T-helper 2 cell treated with Interferon-gamma antibody and Interleukin-4, amounts not matched to agents 5 μg/mL and 100 μg/mL, for 36 hours (primary cell): ENCODE results near the gene TMUB2.
A peak's percentile ranks its signal among the peaks of the same experiment; 100 is the strongest.
"Not testable (repeated sequence)": the region's sequence is repeated elsewhere in the genome, so short reads cannot be mapped to it uniquely, and the experiment has no call there.

Experiments used
- DNase-seq: peaks from one replicate; pipeline ENCODE4 v3.0.0; 2021; ENCODE audit warnings: low spot score
- H3K27ac Mint-ChIP-seq: one replicate; pipeline ENCODE4 v1.8.0; 2021; ENCODE audit warnings: mild to moderate bottlenecking, mixed read lengths
- H3K27me3 Mint-ChIP-seq: one replicate; pipeline ENCODE4 v1.8.0; 2021; ENCODE audit warnings: low read depth, mixed read lengths
- H3K36me3 Mint-ChIP-seq: one replicate; pipeline ENCODE4 v1.8.0; 2021; ENCODE audit warnings: low read depth, mixed read lengths
- H3K4me1 Mint-ChIP-seq: one replicate; pipeline ENCODE4 v1.8.0; 2021; ENCODE audit warnings: low read depth, mixed read lengths
- H3K4me3 Mint-ChIP-seq: one replicate; pipeline ENCODE4 v1.8.0; 2022; ENCODE audit warnings: mild to moderate bottlenecking, moderate library complexity, mixed read lengths
- H3K9me3 Mint-ChIP-seq: one replicate; pipeline ENCODE4 v1.8.0; 2021; ENCODE audit warnings: mixed read lengths

The TMUB2 gene

DNA sequence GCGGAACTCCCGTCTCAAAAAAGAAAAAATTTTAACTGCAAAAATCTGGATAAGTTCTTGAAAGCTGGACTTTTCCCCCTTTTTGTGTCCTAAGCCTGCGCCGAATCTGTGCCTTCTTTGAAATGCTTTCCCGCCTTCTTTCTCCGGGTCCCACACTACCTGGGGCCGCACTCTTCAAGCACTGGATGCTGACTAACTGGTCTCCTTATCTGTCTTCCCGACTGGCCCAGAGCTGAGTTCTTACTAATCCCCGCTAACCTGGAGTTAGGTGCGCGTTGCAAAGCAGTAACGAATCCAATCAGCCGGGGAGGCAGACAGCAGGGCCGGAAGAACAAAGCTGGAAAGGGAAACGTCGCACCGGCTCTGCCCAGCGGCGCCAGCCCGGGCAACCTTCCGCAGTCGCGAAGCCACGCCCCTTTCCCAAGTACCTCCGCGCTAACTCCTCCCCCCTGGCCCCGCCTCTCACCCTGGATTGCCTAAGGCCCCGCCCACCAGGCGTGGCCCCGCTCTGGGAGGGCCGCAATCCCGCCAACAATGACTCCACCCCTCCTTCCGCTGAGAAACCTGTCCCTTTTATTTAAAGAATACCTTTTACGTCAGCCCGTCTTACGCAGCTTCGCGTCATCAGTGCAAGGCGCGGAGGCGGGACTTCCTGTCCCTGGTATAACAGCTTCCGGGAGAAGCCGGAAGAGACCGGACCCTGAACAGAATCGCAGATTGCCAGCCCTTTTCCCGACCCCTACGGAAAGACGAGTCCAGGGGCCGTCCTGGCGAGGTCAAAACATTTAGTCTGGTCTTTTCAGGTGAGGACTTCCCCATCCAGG, at the start of gene TMUB2:
TSS of gene TMUB2 (plus strand) at position 666 of the 824 bp plus-strand sequence. CDS start 737 bp downstream, outside the sequence.
- peaks cover 29% of the 10 kb centered on the region for H3K36me3 Mint-ChIP-seq
- H3K27ac Mint-ChIP-seq, result peak within 1 kb of the TSS; percentile 99
- H3K9me3 Mint-ChIP-seq, result no peaks in the 10 kb centered on the region
- H3K27me3 Mint-ChIP-seq, result no peaks in the 10 kb centered on the region
- H3K4me1 Mint-ChIP-seq, result peaks cover 27% of the 10 kb centered on the region
- peak; percentile 99 for DNase-seq
- peak within 1 kb of the TSS; percentile 99 for H3K4me3 Mint-ChIP-seq

DNA sequence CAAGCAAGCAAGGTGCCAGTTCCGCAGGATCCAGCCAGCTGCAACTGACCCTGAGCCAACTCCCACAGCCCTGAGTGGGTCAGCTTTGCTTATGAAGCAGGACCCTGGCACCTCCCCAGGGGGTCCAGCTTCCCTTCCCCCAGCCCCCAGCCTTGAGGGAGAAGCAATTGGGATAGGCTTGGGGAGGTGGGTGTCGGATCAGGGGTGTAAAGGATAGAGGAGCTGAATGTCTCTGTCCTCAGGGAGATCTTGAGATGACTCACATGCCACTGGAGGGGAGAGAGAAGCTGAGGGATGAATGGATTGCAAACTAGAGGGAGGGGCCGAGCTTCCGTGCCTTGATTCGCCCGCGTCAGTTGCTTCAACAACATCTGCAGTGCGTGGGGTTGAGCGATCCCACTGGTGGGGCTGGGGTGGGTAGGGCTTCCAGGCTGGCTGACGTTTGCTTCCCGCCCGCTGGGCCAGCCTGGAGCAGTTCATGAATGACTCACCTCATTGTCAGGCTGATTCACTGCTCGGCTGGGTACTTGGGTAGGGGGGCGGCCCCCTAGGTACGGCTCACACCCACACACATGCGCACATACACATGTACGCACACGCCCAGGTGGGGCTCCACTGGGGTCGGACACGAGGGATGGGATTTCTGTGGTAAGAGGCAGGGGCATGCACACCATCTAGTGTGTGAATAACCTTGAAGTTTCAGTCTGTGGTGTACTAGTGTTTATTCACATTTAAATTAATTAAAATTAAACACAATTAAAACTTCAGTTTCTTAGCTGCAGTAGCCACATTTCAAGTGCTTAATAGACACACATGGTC, 48.7 kb upstream of the TMUB2 start:
- DNase-seq, result peak; percentile 84
- peak overlapping the region; percentile 2 for H3K27ac Mint-ChIP-seq
- H3K36me3 Mint-ChIP-seq, result peaks cover 3% of the 10 kb centered on the region
- peaks cover 16% of the 10 kb centered on the region for H3K4me1 Mint-ChIP-seq
- H3K4me3 Mint-ChIP-seq, result peak overlapping the region; percentile 35
- no peaks in the 10 kb centered on the region for H3K9me3 Mint-ChIP-seq
- no peaks in the 10 kb centered on the region for H3K27me3 Mint-ChIP-seq

- H3K9me3 Mint-ChIP-seq, H3K27me3 Mint-ChIP-seq, H3K27ac Mint-ChIP-seq, DNase-seq, H3K4me3 Mint-ChIP-seq: not testable (repeated sequence)
- peaks cover 11% of the 10 kb centered on the region for H3K4me1 Mint-ChIP-seq
- H3K36me3 Mint-ChIP-seq, result peaks cover 22% of the 10 kb centered on the region
Measured at GRCh38 chr17:44143921-44144320, 42.9 kb upstream of the TMUB2 start.

GRCh38 chr17:44144966-44145739, 41.6 kb upstream of the TMUB2 start:
- Mint-ChIP-seq H3K27ac (no peak overlapping the region), H3K4me3 (no peak overlapping the region), H3K36me3 (peaks cover 27% of the 10 kb centered on the region), H3K4me1 (peaks cover 16% of the 10 kb centered on the region), H3K27me3 (no peaks in the 10 kb centered on the region), H3K9me3 (no peaks in the 10 kb centered on the region)
- DNase-seq, result no peak

DNA sequence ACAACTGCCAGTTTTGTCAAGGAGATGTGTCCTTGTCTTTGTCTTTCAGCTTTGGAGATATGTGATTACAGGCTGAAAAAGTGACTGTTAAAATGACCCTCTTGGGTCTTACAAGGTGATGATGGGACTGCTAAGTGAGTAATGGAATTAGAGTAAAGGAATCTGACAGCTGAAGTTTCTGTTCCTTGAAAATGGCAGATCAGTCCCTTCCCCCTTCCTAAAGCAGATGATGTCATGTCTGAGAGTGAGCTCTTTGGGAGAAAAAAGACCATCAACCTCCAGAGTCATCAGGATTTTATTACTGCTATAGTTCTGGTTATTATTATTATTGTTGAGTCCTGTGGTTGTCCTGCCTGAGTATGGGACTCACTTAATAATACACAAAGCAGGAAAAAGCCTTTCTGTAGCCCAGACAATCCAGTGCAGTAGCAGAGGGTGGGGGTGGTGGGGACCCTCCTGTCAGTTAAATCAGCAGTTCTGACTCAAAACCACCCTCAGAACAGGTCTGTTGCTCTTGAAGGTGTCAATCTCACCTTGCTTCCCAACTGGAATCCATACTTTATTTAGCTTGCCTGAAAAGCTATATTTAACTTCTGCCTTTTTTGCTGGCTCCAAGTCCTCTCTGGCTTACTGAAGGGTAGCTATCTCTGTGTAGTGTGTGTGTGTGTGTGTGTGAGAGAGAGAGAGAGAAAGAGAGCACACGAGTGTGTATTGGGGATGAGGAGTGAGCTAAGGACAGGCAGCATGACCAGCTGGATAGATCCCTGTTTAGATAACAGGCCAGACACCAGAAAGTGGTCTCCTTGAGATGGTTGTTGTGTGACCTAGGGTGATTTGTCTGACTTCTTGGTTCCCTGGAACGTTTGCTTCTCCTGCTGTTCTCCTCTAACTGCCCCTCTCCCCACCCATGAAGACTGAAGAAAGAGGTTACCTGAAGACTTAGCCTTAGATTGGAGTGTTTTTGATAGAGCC, 40.1 kb upstream of the TMUB2 start:
- Mint-ChIP-seq H3K36me3 (peaks cover 30% of the 10 kb centered on the region), H3K4me1 (peaks cover 19% of the 10 kb centered on the region), H3K27ac (no peak overlapping the region), H3K27me3 (no peaks in the 10 kb centered on the region), H3K9me3 (no peaks in the 10 kb centered on the region), H3K4me3 (no peak overlapping the region)
- DNase-seq, result no peak

DNA sequence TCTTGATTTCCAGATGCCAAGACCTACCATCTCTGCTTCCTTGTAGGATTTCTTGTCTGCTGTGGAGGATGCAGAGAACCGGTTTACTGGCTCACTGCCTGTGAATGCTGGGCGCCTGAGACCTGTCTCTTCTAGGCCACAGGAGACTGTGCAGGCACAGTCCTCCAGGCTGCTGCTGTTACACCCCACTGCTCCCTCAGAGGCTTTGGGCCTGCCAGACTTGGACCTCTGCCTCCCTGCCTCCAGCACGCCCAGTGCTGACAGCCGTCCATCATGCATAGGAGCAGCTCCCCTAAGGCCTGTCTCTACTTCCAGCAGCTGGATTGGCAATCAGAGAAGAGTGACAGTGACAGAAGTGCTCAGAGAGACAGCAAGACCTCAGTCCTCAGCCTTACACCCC, 39.0 kb upstream of the TMUB2 start:
- Mint-ChIP-seq H3K27ac (no peak overlapping the region), H3K36me3 (peaks cover 32% of the 10 kb centered on the region), H3K4me3 (no peak overlapping the region), H3K4me1 (peaks cover 15% of the 10 kb centered on the region), H3K9me3 (no peaks in the 10 kb centered on the region), H3K27me3 (no peaks in the 10 kb centered on the region)
- no peak for DNase-seq

GRCh38 chr17:44149066-44149465, 37.7 kb upstream of the TMUB2 start:
- Mint-ChIP-seq H3K4me1 (peaks cover 16% of the 10 kb centered on the region), H3K36me3 (peaks cover 38% of the 10 kb centered on the region)
- not testable (repeated sequence) for H3K4me3 Mint-ChIP-seq, H3K27me3 Mint-ChIP-seq, H3K27ac Mint-ChIP-seq, H3K9me3 Mint-ChIP-seq, DNase-seq

DNA sequence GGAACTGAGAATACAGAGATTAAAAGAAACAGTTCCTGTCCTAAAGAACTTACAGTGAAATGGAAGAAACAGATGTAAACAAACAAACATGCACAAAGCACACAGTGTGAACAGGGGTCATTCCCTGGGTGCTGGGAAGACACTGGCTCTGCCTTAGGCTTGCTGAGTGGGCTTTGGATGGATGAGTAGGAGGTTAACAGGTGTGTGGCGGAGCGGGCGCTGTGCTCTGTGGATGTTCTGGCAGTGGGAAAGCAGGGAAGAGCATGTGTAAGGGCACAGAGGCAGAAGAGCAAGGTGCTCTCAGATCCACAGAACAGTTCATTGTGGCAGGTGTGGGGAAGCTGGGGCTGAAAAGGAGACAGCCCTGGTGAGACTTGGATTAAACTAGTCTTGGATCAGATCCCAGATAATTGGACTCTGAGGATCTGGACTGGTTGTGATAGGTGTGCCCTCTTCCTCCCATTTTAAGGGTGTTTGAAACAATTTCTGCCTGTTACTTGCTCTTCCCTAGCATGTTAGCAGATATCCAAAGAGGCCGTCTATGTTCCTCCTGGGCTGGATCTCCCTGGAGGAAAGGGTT, 36.9 kb upstream of the TMUB2 start:
- Mint-ChIP-seq H3K4me1 (peaks cover 16% of the 10 kb centered on the region), H3K9me3 (no peaks in the 10 kb centered on the region), H3K27ac (peak overlapping the region; percentile 54)

DNA sequence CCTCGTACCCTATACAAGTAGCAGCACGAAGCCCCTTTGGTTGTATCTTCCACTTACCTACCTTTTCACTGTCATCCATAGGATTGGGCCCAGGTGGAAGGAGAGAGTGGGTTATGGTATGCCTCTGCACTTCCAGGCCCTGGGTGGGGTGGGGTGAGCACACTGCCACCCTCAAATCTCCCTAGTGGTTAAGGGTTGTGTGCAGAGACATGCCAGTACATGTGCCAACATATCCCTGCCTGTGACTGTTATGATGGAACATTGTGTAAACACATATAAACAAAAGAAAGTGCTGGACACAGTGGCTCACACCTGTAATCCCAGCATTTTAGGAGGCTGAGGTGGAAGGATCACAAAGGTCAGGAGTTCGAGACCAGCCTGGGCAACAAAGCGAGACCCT, 33.9 kb upstream of the TMUB2 start:
- no peak for DNase-seq
- no peak overlapping the region for H3K4me3 Mint-ChIP-seq
- no peaks in the 10 kb centered on the region for H3K27me3 Mint-ChIP-seq
- peaks cover 29% of the 10 kb centered on the region for H3K36me3 Mint-ChIP-seq
- H3K27ac Mint-ChIP-seq, result no peak overlapping the region
- peaks cover 14% of the 10 kb centered on the region for H3K4me1 Mint-ChIP-seq
- H3K9me3 Mint-ChIP-seq, result no peaks in the 10 kb centered on the region

More for the DNA sequence above, 36.9 kb upstream of the TMUB2 start:
- Mint-ChIP-seq H3K27me3 (no peaks in the 10 kb centered on the region), H3K4me3 (no peak overlapping the region), H3K36me3 (peaks cover 44% of the 10 kb centered on the region)
- DNase-seq, result no peak

GRCh38 chr17:44155488-44155887, 31.3 kb upstream of the TMUB2 start:
- no peak overlapping the region for H3K27ac Mint-ChIP-seq

DNA sequence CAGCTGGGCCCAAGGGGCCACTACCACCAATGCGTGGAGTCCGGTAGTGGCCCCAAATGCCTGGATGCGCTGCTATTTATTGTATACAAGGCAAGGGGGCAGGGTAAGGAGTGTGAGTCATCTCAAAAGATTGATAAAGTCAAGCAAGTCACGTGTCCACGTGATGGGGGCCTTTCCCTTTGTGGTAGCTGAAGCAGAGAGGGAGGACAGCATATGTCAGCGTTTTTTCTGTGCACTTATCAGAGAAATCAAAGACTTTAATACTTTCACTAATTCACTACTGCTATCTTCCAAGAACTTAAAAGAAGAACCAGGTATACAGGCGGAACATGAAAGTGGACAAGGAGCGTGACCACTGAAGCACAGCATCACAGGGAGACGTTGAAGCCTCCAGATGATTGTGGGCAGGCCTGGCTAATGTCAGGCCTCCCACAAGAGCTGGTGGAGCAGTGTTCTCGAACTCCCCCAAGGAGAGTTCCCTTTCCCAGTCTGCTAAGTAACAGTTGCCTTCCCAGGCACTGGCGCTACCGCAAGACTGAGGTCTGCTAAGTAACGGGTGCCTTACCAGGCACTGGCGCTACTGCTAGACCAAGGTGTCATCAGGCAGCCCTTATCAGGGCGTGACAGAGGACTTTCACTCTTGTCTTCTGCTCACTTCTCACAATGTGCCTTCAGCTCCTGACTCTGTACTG, 27.1 kb upstream of the TMUB2 start:
- Mint-ChIP-seq H3K4me3 (no peak overlapping the region), H3K4me1 (no peaks in the 10 kb centered on the region), H3K36me3 (peaks cover 13% of the 10 kb centered on the region), H3K9me3 (no peaks in the 10 kb centered on the region), H3K27ac (no peak overlapping the region), H3K27me3 (no peaks in the 10 kb centered on the region)
- DNase-seq, result no peak

More at GRCh38 chr17:44155488-44155887, 31.3 kb upstream of the TMUB2 start:
- Mint-ChIP-seq H3K27me3 (no peaks in the 10 kb centered on the region), H3K4me1 (peaks cover 8% of the 10 kb centered on the region), H3K9me3 (no peaks in the 10 kb centered on the region), H3K4me3 (no peak overlapping the region), H3K36me3 (peaks cover 28% of the 10 kb centered on the region)
- DNase-seq, result no peak

DNA sequence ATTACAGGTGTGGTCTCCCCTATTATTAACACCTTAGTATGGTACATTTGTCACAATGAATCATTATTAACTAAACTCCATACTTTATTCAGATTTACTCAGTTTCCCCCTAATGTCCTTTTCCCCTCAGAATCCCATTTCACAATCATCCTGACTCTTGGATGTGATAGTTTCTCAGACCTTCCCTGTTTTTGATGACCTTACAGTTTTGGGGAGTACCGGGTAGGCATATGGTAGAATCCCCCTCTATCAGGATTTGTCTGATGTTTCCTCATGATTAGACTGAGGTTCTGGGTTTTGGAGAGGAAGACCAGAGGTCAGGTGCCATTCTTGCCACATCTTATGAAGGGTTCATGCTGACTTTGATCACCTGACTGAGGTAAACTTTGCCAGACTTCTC, 22.3 kb upstream of the TMUB2 start:
- Mint-ChIP-seq H3K36me3 (peaks cover 6% of the 10 kb centered on the region), H3K4me1 (no peaks in the 10 kb centered on the region), H3K27me3 (no peaks in the 10 kb centered on the region), H3K27ac (no peak overlapping the region), H3K4me3 (no peak overlapping the region), H3K9me3 (no peaks in the 10 kb centered on the region)
- no peak for DNase-seq
